Tracheal epithelial cell (primary cell): ENCODE measurements around the gene SPTLC2. TPM values are rescaled to one million over a fixed set of nuclear protein-coding genes. Genes with fewer than 3 reads are reported as not detected.

Experiments
- total RNA-seq: library from RNA; depleted of rRNA; stranded (reverse); fragments of >200 nt; gene quantifications from 2 replicates; pipeline ENCODE4 v1.2.1, GENCODE V29; 2014

SPTLC2 gene
- 26.9 and 42.7 TPM in 2 replicates for total RNA-seq

GRCh38 chr14:77616454-77617229 is at the start of gene SPTLC2:
TSS of gene SPTLC2 (minus strand) at chr14:77616637. CDS start at chr14:77616579, 58 bp downstream.

GRCh38 chr14:77498120-77498979 is 118.1 kb downstream of the SPTLC2 start, which contains the start of gene ISM2:
TSS of gene ISM2 (minus strand) at chr14:77498816. CDS start at chr14:77498793, 23 bp downstream.

GRCh38 chr14:77457522-77458248 is 158.8 kb downstream of the SPTLC2 start, which contains the start of the genes AHSA1 and VIPAS39:
TSS of gene AHSA1 (plus strand) at chr14:77458093. CDS start at chr14:77458190, 97 bp downstream.
TSS of gene VIPAS39 (minus strand) at chr14:77457601. CDS start at chr14:77454102, 3,499 bp downstream.

Other genes starting within 250 kb of the SPTLC2 start
- 8.9 and 9.8 TPM in 2 replicates for gene TMED8, start 239.5 kb downstream of the SPTLC2 start, total RNA-seq
- gene SAMD15, start 239.3 kb downstream of the SPTLC2 start, total RNA-seq, result 0.21 and 0.72 TPM in 2 replicates
- 0.72 TPM in 1 of 2 replicates, not detected in the other for gene NOXRED1, start 193.1 kb downstream of the SPTLC2 start, total RNA-seq
- gene VIPAS39, start 159.0 kb downstream of the SPTLC2 start, total RNA-seq, result 12.4 and 17.8 TPM in 2 replicates
- gene AHSA1, start 158.5 kb downstream of the SPTLC2 start, total RNA-seq, result 133 and 149 TPM in 2 replicates
- under 0.01 and 0.21 TPM in 2 replicates for gene ISM2, start 117.8 kb downstream of the SPTLC2 start, total RNA-seq
- gene ALKBH1, start 91.4 kb upstream of the SPTLC2 start, total RNA-seq, result 8.0 and 10.4 TPM in 2 replicates
- 136 and 169 TPM in 2 replicates for gene SLIRP, start 91.5 kb upstream of the SPTLC2 start, total RNA-seq
- 43.1 and 43.6 TPM in 2 replicates for gene SNW1, start 144.5 kb upstream of the SPTLC2 start, total RNA-seq
- gene ADCK1, start 183.5 kb upstream of the SPTLC2 start, total RNA-seq, result 4.3 and 4.5 TPM in 2 replicates